NCI-H526 treated with DMSO at 0.1 percent for 48 hours (cell line): ENCODE data around the gene GSTM4.
"Not testable (repeated sequence)": the region's sequence is repeated elsewhere in the genome, so short reads cannot be mapped to it uniquely, and the experiment has no call there.

Source experiments
- DNase-seq: peaks from one replicate; lab custom pipeline; 2025; lab: John Stamatoyannopoulos, UW

The GSTM4 gene

DNA sequence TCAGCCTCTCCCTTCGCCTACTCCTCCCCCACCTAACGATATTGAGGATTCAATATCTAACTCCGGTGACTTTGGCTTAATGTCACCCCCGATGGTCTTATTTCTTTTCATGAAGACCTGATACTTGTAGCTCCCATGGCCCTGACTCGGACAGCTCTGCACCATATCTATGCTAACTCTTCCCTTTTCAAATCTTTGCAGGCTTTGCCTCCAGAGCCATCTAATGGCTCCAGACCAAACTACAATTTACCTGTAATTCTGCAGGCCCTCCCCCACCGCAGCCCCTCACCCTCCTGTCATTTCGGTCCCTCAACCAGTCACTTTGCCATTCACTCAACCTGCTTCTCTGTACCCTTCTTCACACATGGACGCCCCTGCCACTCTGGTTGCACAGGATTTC, 48.3 kb downstream of the GSTM4 start:
- DNase-seq = no peak

DNA sequence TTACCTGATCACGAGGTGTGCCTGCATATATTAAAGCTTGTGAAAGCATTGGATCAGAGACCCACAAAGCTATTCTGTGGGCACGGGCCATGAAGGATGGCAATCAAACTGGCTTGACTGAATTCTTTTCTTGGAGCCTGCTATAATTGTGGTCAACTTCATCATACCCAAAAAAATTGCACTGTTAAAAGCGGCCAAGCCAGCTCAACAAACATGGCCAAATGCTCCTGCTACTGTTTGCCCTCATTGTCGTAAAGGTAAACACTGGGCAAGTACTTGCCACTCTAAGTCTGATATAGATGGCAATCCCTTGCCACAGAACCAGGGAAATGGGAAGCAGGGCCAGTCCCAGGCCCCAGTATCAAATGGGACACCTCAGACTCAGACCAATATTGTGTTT, 49.5 kb downstream of the GSTM4 start:
- DNase-seq = no peak

DNA sequence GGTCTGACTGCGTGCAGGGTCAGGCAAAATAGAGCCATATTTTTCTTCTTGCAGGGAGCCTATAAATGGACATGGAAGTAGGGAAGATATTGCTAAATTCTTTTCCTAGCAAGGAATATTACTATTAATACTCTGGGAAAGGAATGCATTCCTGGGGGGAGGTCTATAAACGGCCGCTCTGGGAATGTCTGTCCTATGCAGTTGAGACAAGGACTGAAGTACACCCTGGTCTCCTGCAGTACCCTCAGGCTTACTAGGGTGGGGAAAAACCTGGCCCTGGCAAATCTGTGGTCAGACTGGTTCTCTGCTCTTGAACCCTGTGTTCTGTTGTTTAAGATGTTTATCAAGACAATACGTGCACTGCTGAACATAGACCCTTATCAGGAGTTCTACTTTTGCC, 53.0 kb downstream of the GSTM4 start:
- not testable (repeated sequence) for DNase-seq

DNA sequence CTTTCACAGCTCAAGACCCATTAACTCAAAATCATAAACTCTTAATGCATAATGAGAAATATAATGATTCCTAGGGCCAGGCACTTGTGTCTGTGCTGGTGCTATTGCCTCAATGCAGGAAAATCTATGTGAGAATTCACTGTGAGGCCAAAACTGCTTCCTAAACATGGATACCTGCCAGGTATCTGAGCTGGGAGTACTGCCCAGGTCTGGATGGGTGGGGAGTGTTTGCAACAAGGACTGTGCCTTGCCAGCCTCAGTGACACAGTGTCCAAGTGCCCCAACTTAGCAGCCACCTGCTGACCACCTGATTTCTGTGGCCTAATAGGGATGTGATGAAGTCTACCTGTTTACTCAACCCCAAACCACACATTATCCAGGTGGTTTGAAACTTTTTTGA, 53.9 kb downstream of the GSTM4 start:
- DNase-seq = not testable (repeated sequence)
